SK-N-MC (cell line): ENCODE measurements around the gene MCF2L.

Source experiments
- EZH2 ChIP-seq: fragments of 200-600 bp; sonication (generic); IDR thresholded peaks from one replicate; pipeline ENCODE4 v1.6.1; 2017; ENCODE audit warnings: antibody characterized with exemption
- FOXP2 ChIP-seq: optimal IDR thresholded peaks from 2 replicates; pipeline ENCODE3; 2011; ENCODE audit warnings: mild to moderate bottlenecking, moderate library complexity; ENCODE audit not compliant: insufficient read depth; ENCODE audit errors: extremely low read length, control extremely low read depth
- POLR2AphosphoS5 ChIP-seq: IDR thresholded peaks from 2 replicates; pipeline ENCODE4 v1.6.1; 2012; ENCODE audit warnings: mild to moderate bottlenecking, low read depth, low read length, borderline replicate concordance

GRCh38 chr13:113096052-113096744, 127.2 kb downstream of the MCF2L start:
- no peak for TF ChIP-seq EZH2
- TF ChIP-seq POLR2AphosphoS5, result no peak
- TF ChIP-seq FOXP2, result no peak
